ENCODE data around the gene EXOSC10.

- TF ChIP-seq CTCF (IDR thresholded peaks at IDR 0.05) (no peak), SIN3A (IDR thresholded peaks at IDR 0.05; ENCODE audit: borderline replicate concordance, insufficient read depth, low read depth, low read length) (no peak)
These were observed 52.9 kb downstream of the EXOSC10 start, which contains the start of gene MASP2 for GRCh38 chr1:11046625-11047365.
